GM21515 (cell line): ENCODE results near the gene STEAP1B.

Source experiments
- ATAC-seq: cut with Tn5 transposase; IDR thresholded peaks from one replicate; pipeline ENCODE4 v1.9.1; 2021; ENCODE audit not compliant: unreplicated experiment

The STEAP1B gene

DNA sequence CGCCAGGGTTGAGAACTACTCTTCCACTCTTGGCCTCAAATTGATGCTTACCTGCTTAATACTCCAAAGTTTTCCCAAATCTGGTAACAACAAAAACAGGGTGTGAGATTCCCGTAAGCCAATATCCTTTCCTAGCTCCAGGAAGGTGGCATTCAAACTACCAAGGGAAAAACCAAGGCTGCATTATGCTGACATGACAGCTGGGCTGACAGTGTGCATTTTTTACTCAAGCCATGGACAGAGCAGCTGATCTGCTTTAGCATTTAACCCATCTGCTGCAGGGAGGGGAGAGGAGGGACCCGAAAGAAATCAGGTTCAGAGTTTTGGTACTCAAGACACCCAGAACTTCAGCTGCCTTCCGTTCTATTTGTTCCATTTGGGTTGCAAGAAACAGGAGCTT lies 93.3 kb downstream of the STEAP1B start:
- ATAC-seq: no peak

DNA sequence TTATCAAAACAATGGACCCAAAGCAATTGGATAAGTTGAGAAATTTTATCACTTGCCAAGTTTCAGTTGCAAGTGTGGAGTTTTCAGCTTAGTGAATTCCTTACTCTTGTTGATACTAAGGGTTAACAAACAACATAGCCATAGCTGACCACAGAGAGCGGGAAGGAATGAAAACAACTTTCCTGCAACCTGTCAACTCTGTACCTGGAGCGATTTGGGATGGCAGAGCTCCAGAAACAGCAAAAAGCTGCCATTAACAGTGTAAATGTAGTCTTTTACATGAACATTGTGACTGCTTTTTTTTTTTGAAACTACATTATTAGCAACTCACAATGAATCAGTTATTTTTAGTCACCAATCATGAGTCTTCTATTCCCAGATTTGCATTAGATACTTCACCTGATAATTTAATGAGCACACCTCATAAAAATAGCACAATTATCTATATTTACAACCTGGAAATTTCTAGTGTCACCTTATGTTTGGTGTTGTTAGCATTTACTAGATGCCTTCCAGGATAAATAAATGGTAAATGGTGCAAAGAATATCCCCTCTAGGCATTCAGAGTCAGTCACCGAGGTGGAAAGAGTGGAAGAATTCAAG lies 95.5 kb downstream of the STEAP1B start:
- ATAC-seq: no peak

GRCh38 chr7:22403344-22403743 lies 96.6 kb downstream of the STEAP1B start:
- ATAC-seq: no peak

DNA sequence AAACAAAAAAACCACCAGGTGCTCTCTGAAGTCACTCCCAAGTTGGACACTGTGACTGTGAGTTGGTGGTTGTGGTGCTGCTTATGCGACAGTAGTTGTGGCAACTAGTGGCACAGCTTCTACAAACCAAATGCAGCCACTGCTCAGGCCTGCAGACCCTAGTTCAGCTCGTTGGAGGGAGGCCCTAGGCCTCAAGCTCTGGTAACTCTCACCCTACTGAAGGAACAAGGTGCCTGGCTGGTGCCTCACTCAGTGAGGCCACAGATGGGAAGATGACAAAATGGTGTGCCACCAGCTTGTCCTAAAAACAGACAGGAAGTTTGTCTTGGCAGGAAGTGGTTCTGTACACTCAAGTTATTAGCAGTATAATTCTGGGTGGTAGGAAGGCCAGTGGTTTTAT lies 97.7 kb downstream of the STEAP1B start:
- peak; percentile 32 for ATAC-seq

- no peak for ATAC-seq
These were observed 98.9 kb downstream of the STEAP1B start for GRCh38 chr7:22400936-22401553.

- ATAC-seq: no peak
These were observed 99.7 kb downstream of the STEAP1B start for GRCh38 chr7:22400150-22400814.

DNA sequence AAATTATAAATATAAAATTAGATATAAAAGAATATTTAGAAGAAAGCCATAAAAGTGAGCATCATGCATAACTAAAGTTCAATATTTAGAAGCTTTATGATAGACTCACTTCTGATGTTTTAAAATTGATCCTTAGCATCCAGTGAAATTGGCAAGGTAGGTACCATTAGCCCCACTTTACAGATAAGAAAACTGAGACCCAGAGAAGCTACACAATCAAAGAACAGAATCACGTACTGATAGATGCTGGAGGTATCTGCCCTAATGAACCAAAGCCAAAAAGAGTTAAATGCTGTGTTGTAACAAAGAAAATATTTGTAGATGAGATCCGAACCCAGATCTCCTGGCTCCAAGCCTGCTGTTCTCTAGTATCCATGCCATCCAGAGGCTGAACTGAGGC lies 100.4 kb downstream of the STEAP1B start:
- ATAC-seq: no peak

GRCh38 chr7:22399091-22399490 lies 100.9 kb downstream of the STEAP1B start:
- no peak for ATAC-seq

GRCh38 chr7:22397981-22398380 lies 102.0 kb downstream of the STEAP1B start:
- ATAC-seq: no peak

DNA sequence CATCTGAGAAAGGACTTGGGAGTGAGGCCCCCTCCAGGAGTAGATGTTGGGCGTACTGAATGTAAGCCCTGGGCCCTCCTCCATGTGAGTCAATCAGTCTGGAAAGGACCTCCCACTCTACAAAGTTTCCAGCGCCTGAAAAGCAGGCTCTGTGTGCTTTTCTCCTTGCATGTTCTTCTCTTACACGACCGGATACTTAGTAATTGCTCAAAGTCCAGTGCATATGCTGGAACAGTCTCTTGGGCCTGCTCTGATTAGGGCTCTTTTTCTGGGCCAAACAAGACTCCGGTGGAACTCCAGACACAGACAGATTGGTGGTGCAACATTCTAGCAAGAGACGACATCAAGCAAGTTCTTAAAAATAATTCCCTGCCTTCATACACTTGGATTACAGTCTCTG lies 104.8 kb downstream of the STEAP1B start:
- no peak for ATAC-seq

GRCh38 chr7:22394739-22395138 lies 105.2 kb downstream of the STEAP1B start:
- no peak for ATAC-seq

- no peak for ATAC-seq
These were observed 105.9 kb downstream of the STEAP1B start for GRCh38 chr7:22393913-22394729.

- no peak for ATAC-seq
These were observed 109.5 kb downstream of the STEAP1B start for GRCh38 chr7:22390516-22390915.

DNA sequence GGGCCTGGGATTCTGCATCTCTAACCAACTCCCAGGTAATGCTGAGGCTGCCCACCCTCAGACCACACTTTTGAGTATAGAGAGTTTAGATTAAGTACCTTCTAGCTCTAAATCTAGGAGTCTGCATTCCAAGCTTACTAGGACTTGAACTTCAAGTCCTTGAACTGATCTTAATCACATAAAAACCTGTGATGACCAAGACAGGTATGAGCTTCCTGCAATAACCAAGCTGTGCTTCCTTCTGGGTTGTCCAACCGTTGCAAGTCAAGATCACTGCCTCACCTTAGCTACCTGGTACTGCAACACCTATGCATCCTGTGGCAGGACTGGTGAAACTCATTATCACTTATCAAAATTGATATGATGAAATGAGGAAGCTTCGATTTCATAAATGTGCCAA lies 110.1 kb downstream of the STEAP1B start:
- no peak for ATAC-seq

GRCh38 chr7:22387583-22387982 lies 112.4 kb downstream of the STEAP1B start:
- no peak for ATAC-seq

GRCh38 chr7:22386865-22387264 lies 113.1 kb downstream of the STEAP1B start:
- ATAC-seq: peak; percentile 56

DNA sequence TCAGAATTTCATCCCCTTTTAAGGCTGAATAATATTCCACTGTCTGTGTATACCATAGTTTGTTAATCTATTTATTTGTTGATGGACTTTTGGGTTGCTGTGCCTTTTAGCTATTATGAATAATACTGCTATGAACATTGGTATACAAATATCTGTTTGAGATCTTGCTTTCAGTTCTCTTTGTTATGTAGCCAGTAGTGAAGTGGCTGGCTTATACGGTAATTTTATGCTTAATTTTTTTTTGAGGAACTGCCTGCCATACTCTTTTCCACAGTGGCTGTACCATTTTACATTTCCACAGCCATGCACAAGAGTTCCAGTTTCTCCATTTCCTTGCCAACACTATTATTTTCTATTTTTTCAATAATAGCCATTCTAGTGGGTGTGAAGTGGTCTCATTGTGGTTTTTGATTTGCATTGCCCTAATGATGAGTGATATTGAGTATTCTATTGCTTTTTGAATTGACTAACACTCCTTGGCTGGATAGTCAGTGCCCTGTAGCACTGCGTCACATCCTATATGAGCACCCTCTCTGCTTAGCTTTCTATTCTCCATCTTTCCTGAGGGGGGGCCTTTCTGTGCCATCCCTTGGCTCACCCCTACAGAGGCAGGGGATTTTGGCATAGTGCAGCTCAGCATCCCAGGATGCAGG lies 113.7 kb downstream of the STEAP1B start:
- ATAC-seq: peak; percentile 50

DNA sequence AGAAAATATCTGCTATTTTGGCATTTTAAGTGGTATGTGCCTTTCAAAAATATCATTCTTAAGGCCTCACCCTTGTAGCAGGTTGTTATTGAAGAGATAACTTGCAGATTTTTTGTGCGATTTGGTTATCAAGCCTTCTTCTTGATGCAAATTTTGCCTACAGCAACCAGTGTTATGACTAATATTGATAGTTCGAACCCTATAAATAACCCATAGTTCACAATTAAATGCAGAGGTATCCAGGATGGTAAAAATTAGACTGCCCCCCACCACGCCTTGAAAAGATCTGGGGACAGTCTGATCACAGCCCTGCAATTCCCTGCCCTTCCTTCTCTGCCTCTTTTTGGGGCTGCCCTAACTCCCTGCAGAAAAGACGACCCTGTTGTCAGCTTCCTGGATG lies 114.7 kb downstream of the STEAP1B start:
- ATAC-seq: no peak

DNA sequence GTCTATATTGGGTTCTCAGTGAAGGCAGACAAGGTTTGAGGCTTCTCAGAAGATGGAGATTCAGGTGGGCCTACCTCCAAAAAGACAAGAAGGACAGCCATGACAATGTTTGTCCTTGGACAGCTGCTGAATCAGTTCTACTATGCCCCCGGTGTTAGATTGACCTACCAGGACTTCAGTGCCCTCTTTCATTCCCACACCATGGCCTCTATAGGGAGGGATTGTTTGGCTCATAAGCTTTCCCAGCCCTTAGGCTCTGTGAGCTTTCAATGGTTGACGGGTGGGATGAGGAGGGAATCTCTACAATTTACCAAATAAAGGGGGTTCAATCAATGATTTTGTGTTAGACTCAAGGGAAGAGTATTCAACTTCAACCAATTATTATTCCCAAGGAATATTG lies 119.7 kb downstream of the STEAP1B start:
- ATAC-seq: no peak

DNA sequence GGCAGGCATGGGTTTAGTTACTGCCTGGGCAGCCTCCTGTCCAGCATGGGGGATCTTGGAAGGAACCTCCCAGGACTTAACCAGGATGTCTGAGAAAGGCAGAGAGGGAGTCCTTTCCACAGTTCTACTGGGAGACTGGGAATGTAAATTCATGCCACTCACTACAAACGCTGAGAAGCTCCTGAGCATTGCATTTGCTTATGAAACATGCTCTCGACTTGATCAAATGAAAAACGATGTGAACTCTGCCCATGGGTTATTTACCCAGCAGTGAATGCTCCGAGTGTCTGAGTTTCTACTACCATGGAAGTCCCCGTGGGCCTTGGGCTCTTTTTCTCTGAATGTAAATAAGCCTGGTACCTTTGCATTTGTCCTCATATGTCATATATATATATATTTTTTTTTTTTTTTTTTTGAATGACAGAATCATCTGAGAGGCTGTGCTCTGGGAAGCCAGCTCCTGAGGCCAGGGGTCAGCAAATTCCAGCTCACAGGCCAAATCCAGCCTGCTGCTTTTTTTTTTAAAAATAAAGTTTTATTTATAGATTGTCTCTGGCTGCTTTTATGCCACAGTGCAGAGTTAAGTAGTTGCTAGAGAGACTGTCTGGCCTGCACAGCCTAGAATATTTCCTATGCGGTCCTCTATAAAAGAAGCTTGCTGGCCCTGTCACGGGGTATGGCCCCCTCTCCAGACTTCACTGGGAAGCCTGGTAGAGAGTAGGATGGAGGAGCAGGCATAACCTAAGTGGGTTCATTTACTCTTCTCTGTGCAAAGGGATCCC lies 121.6 kb downstream of the STEAP1B start:
- no peak for ATAC-seq
